Activated CD4-positive, alpha-beta T cell treated with anti-CD3 and anti-CD28 coated beads for 24 hours (primary cell): ENCODE data around the gene MOB3C.

Experiments
- DNase-seq, 2 donors: peaks; one replicate each; pipeline ENCODE4 v3.0.0-alpha.2; 2020; ENCODE audit warnings: low read depth in 2 of 2

Gene MOB3C

GRCh38 chr1:46638921-46639320 lies 22.3 kb upstream of the MOB3C start:
- DNase-seq, result no peak

- DNase-seq, result no peak
Measured at GRCh38 chr1:46637444-46638083, 21.0 kb upstream of the MOB3C start.

DNA sequence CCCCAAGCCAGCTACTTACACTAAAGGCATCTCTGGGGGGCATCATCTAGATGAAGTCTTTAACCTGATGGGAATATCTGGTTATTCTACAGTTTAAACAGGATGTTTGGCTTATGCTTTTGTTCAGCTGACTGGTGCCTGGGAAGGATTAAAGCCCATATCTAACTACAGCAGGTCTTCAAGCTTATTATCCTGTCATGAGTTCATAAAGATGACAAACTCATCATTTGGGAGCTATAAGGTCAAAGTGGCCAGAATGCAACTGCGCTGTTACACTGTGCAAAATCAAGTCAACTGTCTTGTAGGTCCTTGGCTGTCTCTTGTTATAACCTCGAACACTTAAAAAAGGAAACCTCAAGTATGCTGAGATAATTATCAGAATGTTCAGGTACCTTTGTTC lies 18.6 kb upstream of the MOB3C start:
- DNase-seq, result no peak

GRCh38 chr1:46630719-46631118 lies 14.1 kb upstream of the MOB3C start:
- DNase-seq, result no peak

DNA sequence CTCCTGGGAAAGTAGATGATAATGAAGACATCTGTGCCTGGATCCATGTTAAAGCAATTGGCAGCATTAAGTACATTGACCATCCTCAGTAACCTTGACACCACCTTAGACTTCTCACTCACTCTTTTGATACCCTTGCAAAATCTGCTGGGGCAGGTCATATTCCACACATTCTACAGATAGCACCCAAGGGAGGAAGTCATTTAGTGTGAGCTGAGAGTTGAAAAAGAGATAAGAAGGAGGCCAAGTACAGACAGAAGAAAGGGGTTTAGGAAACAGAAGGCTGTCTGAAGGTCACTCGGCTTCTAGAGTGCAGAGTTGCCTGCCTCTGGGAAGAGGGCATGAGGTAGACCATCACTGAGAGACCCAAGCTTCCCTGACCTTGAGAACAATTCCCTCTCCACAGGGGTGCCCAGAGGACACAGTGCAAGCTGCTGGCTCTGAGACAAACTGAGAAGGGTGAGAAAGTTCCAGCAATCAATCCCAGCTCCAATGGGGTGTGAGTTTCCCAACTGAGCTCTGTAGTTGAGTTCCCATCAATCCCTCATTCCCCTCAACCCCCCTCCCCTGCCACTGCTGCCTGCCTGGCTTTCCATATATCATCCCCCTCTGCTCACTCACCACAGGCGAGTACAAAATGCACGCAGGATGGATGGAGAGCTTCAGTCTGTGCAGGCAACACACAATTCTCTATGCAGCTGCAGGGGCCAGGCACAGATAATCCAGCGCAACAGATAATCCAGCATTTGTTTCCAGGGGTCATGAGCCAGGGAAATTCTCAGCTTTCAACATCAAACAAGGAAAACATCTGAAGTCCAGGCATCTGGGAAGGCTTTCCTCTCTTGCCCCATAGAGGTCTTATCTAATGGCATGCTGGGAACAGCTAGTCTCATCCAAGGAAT lies 7.4 kb upstream of the MOB3C start:
- DNase-seq, result no peak

- no peak for DNase-seq
Measured at GRCh38 chr1:46622344-46622743, 5.7 kb upstream of the MOB3C start.

- DNase-seq, result no peak
Measured at GRCh38 chr1:46621930-46622329, 5.3 kb upstream of the MOB3C start.

GRCh38 chr1:46619656-46620258 lies 3.1 kb upstream of the MOB3C start:
- DNase-seq, result no peak

- DNase-seq, result no peak
Measured at GRCh38 chr1:46618754-46619415, 2.3 kb upstream of the MOB3C start.

- DNase-seq, result no peak
Measured at GRCh38 chr1:46617833-46618232, 1.2 kb upstream of the MOB3C start.

DNA sequence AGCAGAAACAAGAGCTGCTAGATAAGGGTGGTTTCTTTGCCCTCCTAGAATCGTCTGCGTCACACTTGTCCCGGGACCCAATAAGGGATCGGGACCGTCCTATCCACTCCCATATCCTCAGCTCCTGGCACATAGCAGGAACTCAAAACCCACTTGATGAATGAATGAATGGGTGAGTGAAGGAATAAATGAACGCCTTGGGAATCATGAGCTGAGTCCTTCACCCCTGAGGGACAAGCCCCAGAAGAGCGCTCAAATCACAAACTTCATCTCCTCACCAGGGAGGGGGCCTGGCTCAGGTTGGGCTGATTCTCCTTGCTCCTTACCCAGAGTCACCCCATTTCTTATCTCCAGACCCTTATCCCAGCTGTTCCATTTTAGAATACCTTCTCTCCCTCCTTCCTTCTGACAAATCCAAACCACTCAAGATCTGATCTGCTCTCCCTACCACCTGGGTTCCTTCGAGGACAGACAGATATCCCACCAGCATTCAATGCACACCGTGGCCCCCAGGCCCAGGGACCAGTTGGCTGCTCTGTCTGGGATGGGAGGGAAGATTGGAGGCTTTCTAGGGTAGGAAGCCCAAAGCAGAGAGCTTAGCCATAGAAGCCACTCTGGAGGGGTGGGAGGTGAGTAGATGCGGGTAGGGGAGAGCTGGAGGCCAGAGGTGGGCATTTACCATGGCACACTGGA lies 643 bp upstream of the MOB3C start:
- DNase-seq, result no peak

- no peak for DNase-seq
Measured at GRCh38 chr1:46615735-46616134, 876 bp downstream of the MOB3C start.

DNA sequence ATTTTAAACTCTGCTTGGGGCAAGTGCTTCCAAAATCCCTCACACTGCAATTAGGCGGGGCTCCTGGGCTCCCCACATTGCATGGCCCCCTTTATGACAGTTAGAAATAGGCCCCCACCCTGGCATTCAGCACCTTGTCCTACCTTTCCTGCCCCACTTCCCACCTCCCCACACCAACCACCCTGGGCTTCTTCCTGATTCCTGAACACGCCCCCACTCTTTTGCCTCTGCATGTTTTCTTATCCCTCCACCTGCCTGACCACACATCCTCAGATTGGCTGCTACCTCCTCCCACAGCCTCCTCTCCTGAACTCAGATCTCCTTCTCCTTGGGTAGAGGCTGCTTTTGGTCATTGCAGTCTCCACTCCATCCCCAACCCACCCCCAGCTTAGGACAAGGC lies 1.5 kb downstream of the MOB3C start:
- no peak for DNase-seq

GRCh38 chr1:46614604-46614984 lies 2.0 kb downstream of the MOB3C start:
- no peak for DNase-seq

GRCh38 chr1:46613661-46614603 lies 2.7 kb downstream of the MOB3C start:
- DNase-seq, result no peak

GRCh38 chr1:46612937-46613660 lies 3.5 kb downstream of the MOB3C start:
- no peak for DNase-seq

- no peak for DNase-seq
Measured at GRCh38 chr1:46611691-46612221, 4.9 kb downstream of the MOB3C start.

GRCh38 chr1:46607345-46608130 lies 9.1 kb downstream of the MOB3C start:
- no peak for DNase-seq
